ENCODE measurements around the gene PKP4.

DNA sequence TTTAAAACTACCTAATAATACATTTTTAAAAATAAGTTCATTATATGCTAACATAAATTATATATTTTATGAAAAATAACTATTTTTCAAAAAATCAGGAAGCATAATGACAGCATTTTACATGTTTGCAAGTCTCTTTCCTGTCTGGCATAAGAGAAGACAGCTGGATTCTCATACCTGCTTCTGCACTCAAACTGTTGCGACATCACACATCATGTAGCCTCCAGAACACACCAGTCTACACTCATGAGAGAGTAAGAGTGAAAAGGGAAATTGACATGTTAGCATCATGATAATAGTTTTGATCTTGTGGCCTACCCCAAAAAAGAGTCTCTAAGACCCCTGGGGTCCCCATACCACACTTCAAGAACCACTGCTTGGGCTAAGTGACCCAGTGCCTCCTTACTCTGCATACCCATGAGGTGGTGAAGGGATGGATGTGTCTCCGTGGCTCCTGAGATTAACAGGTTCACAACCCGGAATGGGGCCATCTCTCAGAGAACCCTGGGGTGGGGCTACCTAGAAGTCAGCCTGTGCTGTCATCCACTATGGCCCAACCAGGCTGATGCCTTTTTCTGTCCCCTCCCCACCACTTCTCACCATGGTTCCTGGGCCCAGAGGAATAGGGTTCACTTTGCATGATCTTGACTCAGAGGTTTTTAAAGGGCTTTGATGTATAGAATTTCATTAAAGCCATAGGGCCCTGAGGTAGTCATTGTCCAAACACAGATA, 235.8 kb downstream of the PKP4 start:
- TF ChIP-seq EZH2 (IDR thresholded peaks at IDR 0.05; ENCODE audit: low read depth), result no peak
- TF ChIP-seq, protein P1, sequence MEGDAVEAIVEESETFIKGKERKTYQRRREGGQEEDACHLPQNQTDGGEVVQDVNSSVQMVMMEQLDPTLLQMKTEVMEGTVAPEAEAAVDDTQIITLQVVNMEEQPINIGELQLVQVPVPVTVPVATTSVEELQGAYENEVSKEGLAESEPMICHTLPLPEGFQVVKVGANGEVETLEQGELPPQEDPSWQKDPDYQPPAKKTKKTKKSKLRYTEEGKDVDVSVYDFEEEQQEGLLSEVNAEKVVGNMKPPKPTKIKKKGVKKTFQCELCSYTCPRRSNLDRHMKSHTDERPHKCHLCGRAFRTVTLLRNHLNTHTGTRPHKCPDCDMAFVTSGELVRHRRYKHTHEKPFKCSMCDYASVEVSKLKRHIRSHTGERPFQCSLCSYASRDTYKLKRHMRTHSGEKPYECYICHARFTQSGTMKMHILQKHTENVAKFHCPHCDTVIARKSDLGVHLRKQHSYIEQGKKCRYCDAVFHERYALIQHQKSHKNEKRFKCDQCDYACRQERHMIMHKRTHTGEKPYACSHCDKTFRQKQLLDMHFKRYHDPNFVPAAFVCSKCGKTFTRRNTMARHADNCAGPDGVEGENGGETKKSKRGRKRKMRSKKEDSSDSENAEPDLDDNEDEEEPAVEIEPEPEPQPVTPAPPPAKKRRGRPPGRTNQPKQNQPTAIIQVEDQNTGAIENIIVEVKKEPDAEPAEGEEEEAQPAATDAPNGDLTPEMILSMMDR (conservative IDR thresholded peaks at IDR 0.05), result no peak

All from PC-9 (cell line).